BE2C (cell line): ENCODE results near the gene CDSN.
A peak's percentile ranks its signal among the peaks of the same experiment; 100 is the strongest.

Source experiments
- DNase-seq: peaks from one replicate; pipeline ENCODE4 v3.0.0-alpha.2; 2020
- H3K27me3 ChIP-seq: fragments of 250-450 bp; sonication (Bioruptor Pico); 2 replicates; pipeline ENCODE4 v1.5.1; 2020; ENCODE audit warnings: mild to moderate bottlenecking
- H3K36me3 ChIP-seq: fragments of 250-450 bp; sonication (Bioruptor Pico); 2 replicates; pipeline ENCODE4 v1.5.1; 2020; ENCODE audit warnings: mild to moderate bottlenecking
- H3K4me1 ChIP-seq: fragments of 250-450 bp; sonication (Bioruptor Pico); 2 replicates; pipeline ENCODE4 v1.5.1; 2020
- H3K4me3 ChIP-seq: 2 replicates; pipeline ENCODE4 v1.5.1; 2011; ENCODE audit warnings: low read depth, low read length
- H3K9me3 ChIP-seq: fragments of 250-450 bp; sonication (Bioruptor Pico); 2 replicates; pipeline ENCODE4 v1.5.1; 2020
- TF ChIP-seq, protein P1 (sequence below): IDR thresholded peaks from 2 replicates; pipeline ENCODE4 v1.5.1; 2012; ENCODE audit warnings: mild to moderate bottlenecking, low read depth, low read length

Gene CDSN

GRCh38 chr6:31087494-31088089 is 32.7 kb downstream of the CDSN start:
- peak; percentile 84 for DNase-seq
- Histone ChIP-seq H3K9me3 (no peaks in the 10 kb centered on the region), H3K4me3 (no peak overlapping the region), H3K4me1 (peaks cover 10% of the 10 kb centered on the region), H3K27me3 (no peaks in the 10 kb centered on the region), H3K36me3 (no peaks in the 10 kb centered on the region)
- TF ChIP-seq, protein P1, sequence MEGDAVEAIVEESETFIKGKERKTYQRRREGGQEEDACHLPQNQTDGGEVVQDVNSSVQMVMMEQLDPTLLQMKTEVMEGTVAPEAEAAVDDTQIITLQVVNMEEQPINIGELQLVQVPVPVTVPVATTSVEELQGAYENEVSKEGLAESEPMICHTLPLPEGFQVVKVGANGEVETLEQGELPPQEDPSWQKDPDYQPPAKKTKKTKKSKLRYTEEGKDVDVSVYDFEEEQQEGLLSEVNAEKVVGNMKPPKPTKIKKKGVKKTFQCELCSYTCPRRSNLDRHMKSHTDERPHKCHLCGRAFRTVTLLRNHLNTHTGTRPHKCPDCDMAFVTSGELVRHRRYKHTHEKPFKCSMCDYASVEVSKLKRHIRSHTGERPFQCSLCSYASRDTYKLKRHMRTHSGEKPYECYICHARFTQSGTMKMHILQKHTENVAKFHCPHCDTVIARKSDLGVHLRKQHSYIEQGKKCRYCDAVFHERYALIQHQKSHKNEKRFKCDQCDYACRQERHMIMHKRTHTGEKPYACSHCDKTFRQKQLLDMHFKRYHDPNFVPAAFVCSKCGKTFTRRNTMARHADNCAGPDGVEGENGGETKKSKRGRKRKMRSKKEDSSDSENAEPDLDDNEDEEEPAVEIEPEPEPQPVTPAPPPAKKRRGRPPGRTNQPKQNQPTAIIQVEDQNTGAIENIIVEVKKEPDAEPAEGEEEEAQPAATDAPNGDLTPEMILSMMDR = peak; percentile 73

DNA sequence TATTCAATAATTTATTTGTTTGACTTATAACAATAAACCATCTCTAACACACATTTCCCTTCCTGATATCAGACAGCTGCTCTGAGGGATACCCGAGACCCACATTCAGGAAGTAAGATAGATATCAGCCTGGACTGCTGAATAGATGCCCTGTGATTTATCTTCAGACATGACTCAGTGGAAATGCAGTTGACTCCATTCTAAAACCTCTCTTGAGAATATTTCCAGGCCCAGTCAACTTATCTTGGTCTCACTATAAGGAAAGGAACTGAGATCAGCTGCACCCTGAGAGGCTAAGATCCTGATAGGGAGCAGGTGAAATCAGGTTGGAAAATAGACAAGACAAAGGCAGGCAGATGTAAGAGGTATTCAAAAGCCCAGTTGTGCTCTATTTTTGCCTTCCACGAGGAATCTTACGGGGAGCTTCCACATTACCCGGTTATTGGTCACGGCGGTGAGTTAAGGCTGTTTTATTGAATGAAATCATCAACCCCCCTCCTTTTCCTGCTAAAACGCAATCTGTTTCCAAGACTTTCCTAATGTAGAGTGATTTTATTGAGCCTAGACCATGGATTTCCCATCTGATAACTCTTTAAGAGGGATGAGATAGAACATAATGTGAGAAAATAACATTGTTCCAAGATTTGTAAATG is 33.3 kb downstream of the CDSN start:
- DNase-seq = no peak
- TF ChIP-seq, protein P1 = no peak
- Histone ChIP-seq H3K4me3 (no peak overlapping the region), H3K27me3 (no peaks in the 10 kb centered on the region), H3K9me3 (no peaks in the 10 kb centered on the region), H3K36me3 (no peaks in the 10 kb centered on the region), H3K4me1 (peaks cover 10% of the 10 kb centered on the region)

- H3K4me1 ChIP-seq = peaks cover 10% of the 10 kb centered on the region
- DNase-seq = peak; percentile 56
- no peaks in the 10 kb centered on the region for H3K36me3 ChIP-seq
- no peak overlapping the region for H3K4me3 ChIP-seq
- no peaks in the 10 kb centered on the region for H3K27me3 ChIP-seq
- TF ChIP-seq, protein P1 = peak; percentile 26
- H3K9me3 ChIP-seq = no peaks in the 10 kb centered on the region
Observed at GRCh38 chr6:31083742-31084354, 36.4 kb downstream of the CDSN start.

GRCh38 chr6:31081872-31082271 is 38.4 kb downstream of the CDSN start:
- no peaks in the 10 kb centered on the region for H3K36me3 ChIP-seq
- TF ChIP-seq, protein P1 = no peak
- H3K27me3 ChIP-seq = no peaks in the 10 kb centered on the region
- H3K4me1 ChIP-seq = peaks cover 5% of the 10 kb centered on the region
- no peak for DNase-seq
- no peak overlapping the region for H3K4me3 ChIP-seq
- no peaks in the 10 kb centered on the region for H3K9me3 ChIP-seq

DNA sequence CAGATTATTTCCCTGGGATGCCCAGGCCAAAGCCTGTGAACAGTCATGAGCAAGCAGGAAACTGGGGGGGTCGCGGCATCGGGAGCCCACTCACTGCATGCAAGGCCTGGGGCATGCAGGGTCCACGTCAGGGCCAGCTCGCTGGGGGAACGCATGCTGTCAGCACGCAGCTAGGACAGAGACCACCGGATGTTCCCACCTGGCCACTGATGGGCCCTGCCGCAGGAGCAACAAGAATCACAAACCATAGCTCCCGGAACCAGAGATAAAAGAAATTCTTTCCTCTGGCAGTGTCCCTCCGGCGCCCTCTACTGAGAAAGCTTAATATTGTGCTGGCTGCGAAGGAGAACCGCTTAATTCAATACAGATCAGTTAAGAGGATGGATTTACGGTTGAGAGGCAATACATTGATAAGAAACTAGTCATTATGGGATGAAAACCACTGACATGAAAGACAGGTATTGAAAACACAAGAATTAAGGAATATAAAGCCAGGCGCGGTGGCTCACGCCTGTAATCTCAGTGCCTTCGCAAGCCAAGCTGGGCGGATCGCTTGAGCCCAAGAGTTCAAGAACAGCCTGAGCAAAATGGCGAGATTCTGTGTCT is 40.5 kb downstream of the CDSN start:
- Histone ChIP-seq H3K4me3 (peak overlapping the region; percentile 10), H3K36me3 (no peaks in the 10 kb centered on the region), H3K4me1 (no peaks in the 10 kb centered on the region), H3K9me3 (no peaks in the 10 kb centered on the region), H3K27me3 (no peaks in the 10 kb centered on the region)
- DNase-seq = peak; percentile 76
- TF ChIP-seq, protein P1 = peak; percentile 92

DNA sequence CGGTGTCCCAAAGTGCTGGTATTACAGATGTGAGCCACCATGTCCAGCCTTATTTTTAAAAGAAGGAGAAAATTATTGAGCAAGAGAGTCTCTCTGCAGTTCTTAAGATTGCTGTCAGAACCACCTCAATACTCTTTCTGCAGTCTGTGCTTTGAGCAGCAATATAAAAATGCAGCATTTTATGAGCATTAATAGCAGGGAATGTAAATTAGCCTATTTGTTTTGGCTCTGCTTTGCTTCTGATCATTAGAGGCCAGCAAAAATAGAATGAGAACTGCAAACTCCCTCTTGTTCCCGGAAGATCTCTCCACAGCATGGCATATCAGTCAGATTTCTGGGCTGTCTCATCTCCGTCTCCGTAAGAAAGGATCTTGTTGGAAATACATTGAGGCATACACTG is 43.6 kb downstream of the CDSN start:
- no peaks in the 10 kb centered on the region for H3K9me3 ChIP-seq
- H3K36me3 ChIP-seq = no peaks in the 10 kb centered on the region
- H3K4me3 ChIP-seq = no peak overlapping the region
- TF ChIP-seq, protein P1 = no peak
- no peaks in the 10 kb centered on the region for H3K27me3 ChIP-seq
- DNase-seq = no peak
- H3K4me1 ChIP-seq = no peaks in the 10 kb centered on the region
